SK-N-SH (cell line): ENCODE measurements around the gene MAP3K12. TPM values are rescaled to one million over a fixed set of nuclear protein-coding genes. Genes with fewer than 3 reads are reported as not detected.

Experiments
- CTCF ChIA-PET: fragments of 300-600, 350-600 bp; formaldehyde crosslinking; extraction: SDS; loops from one replicate; lab custom pipeline; 2021; lab: Yijun Ruan, JAX
- POLR2A ChIA-PET: fragments of 350-600 bp; sonication (Branson Sonifier 250); formaldehyde crosslinking; extraction: SDS; loops from one replicate; lab custom pipeline; 2020; ENCODE audit warnings: antibody characterized with exemption, inconsistent platforms; lab: Yijun Ruan, JAX
- DNase-seq: peaks from one replicate; pipeline ENCODE4 v3.0.0; 2012
- H2AFZ ChIP-seq: fragments of 200-600 bp; sonication (generic); 2 replicates; pipeline ENCODE4 v1.8.1; 2016; ENCODE audit warnings: antibody characterized with exemption, mild to moderate bottlenecking, low read depth
- H3F3A ChIP-seq: fragments of 200-600 bp; sonication (generic); replicated peaks from 2 replicates; pipeline ENCODE3; 2016; ENCODE audit warnings: antibody characterized with exemption, mild to moderate bottlenecking; ENCODE audit not compliant: insufficient read depth
- H3K27ac ChIP-seq, 2 experiments: fragments of 200-500 bp in 1 of 2; fragments of 200-600 bp in 1 of 2; sonication (Bioruptor generic) in 1 of 2; sonication (generic), shearing (Covaris generic) in 1 of 2; 2 replicates each; pipeline versions ENCODE4 v1.5.1 to v1.6.1; 2014 to 2016; ENCODE audit warnings: low read depth in 2 of 2, inconsistent platforms in 1 of 2, low read length in 1 of 2, mild to moderate bottlenecking in 1 of 2, mixed read lengths in 1 of 2
- H3K27me3 ChIP-seq: fragments of 200-600 bp; sonication (generic), shearing (Covaris generic); 2 replicates; pipeline ENCODE4 v1.6.1; 2016; ENCODE audit warnings: mixed run types; ENCODE audit not compliant: insufficient read depth
- H3K36me3 ChIP-seq, 2 experiments: fragments of 200-500 bp in 1 of 2; fragments of 200-600 bp in 1 of 2; sonication (Bioruptor generic) in 1 of 2; sonication (generic) in 1 of 2; replicated peaks in 1 of 2; 2 replicates each; pipeline versions ENCODE3 to v1.5.1; 2014 to 2016; ENCODE audit warnings: low read length in 1 of 2, mild to moderate bottlenecking in 1 of 2; ENCODE audit not compliant: insufficient read depth in 2 of 2, control insufficient read depth in 1 of 2
- H3K4me1 ChIP-seq, 2 experiments: fragments of 200-500 bp in 1 of 2; fragments of 200-600 bp in 1 of 2; sonication (Bioruptor generic) in 1 of 2; sonication (generic), shearing (Covaris generic) in 1 of 2; 2 replicates each; pipeline versions ENCODE4 v1.5.1 to v1.6.1; 2014 to 2016; ENCODE audit warnings: low read depth in 1 of 2, low read length in 1 of 2, mixed run types in 1 of 2; ENCODE audit not compliant: insufficient read depth in 2 of 2, control insufficient read depth in 1 of 2
- H3K4me2 ChIP-seq: fragments of 200-600 bp; sonication (generic), shearing (Covaris generic); 2 replicates; pipeline ENCODE4 v1.6.1; 2017; ENCODE audit warnings: mixed run types
- H3K4me3 ChIP-seq, 2 experiments: fragments of 200-500 bp in 1 of 2; fragments of 200-600 bp in 1 of 2; sonication (Bioruptor generic) in 1 of 2; sonication (generic), shearing (Covaris generic) in 1 of 2; 2 replicates each; pipeline versions ENCODE4 v1.5.1 to v1.8.1; 2014 to 2016; ENCODE audit warnings: low read depth in 2 of 2, inconsistent platforms in 1 of 2, low read length in 1 of 2, mild to moderate bottlenecking in 1 of 2, mixed read lengths in 1 of 2, moderate library complexity in 1 of 2
- H3K79me2 ChIP-seq: fragments of 200-600 bp; sonication (generic); 2 replicates; pipeline ENCODE4 v1.8.1; 2017; ENCODE audit warnings: mild to moderate bottlenecking; ENCODE audit not compliant: insufficient read depth
- H3K9ac ChIP-seq: fragments of 200-600 bp; sonication (generic); 2 replicates; pipeline ENCODE4 v1.6.1; 2017; ENCODE audit warnings: mixed run types
- H3K9me2 ChIP-seq: fragments of 200-600 bp; sonication (generic); 2 replicates; pipeline ENCODE4 v1.6.1; 2017; ENCODE audit warnings: mixed run types
- H3K9me3 ChIP-seq: fragments of 200-600 bp; sonication (generic); 2 replicates; pipeline ENCODE4 v1.6.1; 2017; ENCODE audit warnings: mixed run types, mild to moderate bottlenecking, moderate library complexity
- H4K20me1 ChIP-seq: fragments of 200-600 bp; sonication (generic); 2 replicates; pipeline ENCODE4 v1.6.1; 2017; ENCODE audit warnings: mild to moderate bottlenecking, mixed run types; ENCODE audit not compliant: insufficient read depth
- CTCF ChIP-seq: fragments of 200-600 bp; sonication (generic); IDR thresholded peaks from 2 replicates; pipeline ENCODE4 v1.6.1; 2017; ENCODE audit warnings: antibody characterized with exemption, mild to moderate bottlenecking, moderate library complexity
- ELF1 ChIP-seq: IDR thresholded peaks from 2 replicates; pipeline ENCODE4 v1.4.0; 2012
- EP300 ChIP-seq, 2 experiments: IDR thresholded peaks; 2 replicates each; pipeline versions ENCODE4 v1.4.0 to v1.6.1; 2012; ENCODE audit warnings: borderline replicate concordance in 1 of 2, low read depth in 1 of 2, low read length in 1 of 2
- FOXJ3 ChIP-seq: sonication (generic); formaldehyde crosslinking; IDR thresholded peaks from 2 replicates; pipeline ENCODE4 v1.5.1; 2020; ENCODE audit warnings: mild to moderate bottlenecking, missing genetic modification reagents
- GABPA ChIP-seq: IDR thresholded peaks from 2 replicates; pipeline ENCODE4 v1.4.0; 2012; ENCODE audit warnings: low read depth, mild to moderate bottlenecking
- GATA2 ChIP-seq: sonication (generic); formaldehyde crosslinking; IDR thresholded peaks from 2 replicates; pipeline ENCODE4 v1.5.0; 2020; ENCODE audit warnings: mild to moderate bottlenecking, missing genetic modification reagents
- IRF3 ChIP-seq: fragments of 150-350 bp; IDR thresholded peaks from 2 replicates; pipeline ENCODE4 v1.6.1; 2016; ENCODE audit warnings: mild to moderate bottlenecking, low read depth, low read length
- MEF2A ChIP-seq: IDR thresholded peaks from 2 replicates; pipeline ENCODE4 v1.4.0; 2012; ENCODE audit warnings: low read depth, borderline replicate concordance
- REST ChIP-seq: IDR thresholded peaks from 2 replicates; pipeline ENCODE4 v1.6.1; 2012; ENCODE audit warnings: mild to moderate bottlenecking, low read depth, low read length, moderate library complexity
- RXRA ChIP-seq: IDR thresholded peaks from 2 replicates; pipeline ENCODE4 v1.4.0; 2012; ENCODE audit warnings: low read depth, mild to moderate bottlenecking, borderline replicate concordance
- TCF12 ChIP-seq: IDR thresholded peaks from 2 replicates; pipeline ENCODE4 v1.4.0; 2012
- YY1 ChIP-seq: IDR thresholded peaks from 2 replicates; pipeline ENCODE4 v1.4.0; 2012; ENCODE audit warnings: low read depth, mild to moderate bottlenecking
- WGBS: methylation state at CpG from one replicate; pipeline ENCODE4 v1.1.6; 2017; ENCODE audit warnings: low lambda C conversion rate; 5-methylcytosine and 5-hydroxymethylcytosine counted together
- polyA plus RNA-seq, 3 experiments: library from polyadenylated mRNA; depleted of rRNA; stranded (reverse); fragments of >200 nt; gene quantifications; 2 replicates each; pipeline ENCODE4 v1.2.3, GENCODE V29; 2012

The MAP3K12 gene
- polyA plus RNA-seq, 1 of the 3 experiments (the other 2 are of a cell fraction) = 57.6 TPM

GRCh38 chr12:53539526-53539925, 40.3 kb upstream of the MAP3K12 start:
- H3K9me3 ChIP-seq = no peaks in the 10 kb centered on the region
- no peak for TF ChIP-seq CTCF
- TF ChIP-seq IRF3 = no peak
- no peak for TF ChIP-seq MEF2A
- no peak for TF ChIP-seq GABPA
- no peak for TF ChIP-seq REST
- no peak for TF ChIP-seq RXRA
- TF ChIP-seq EP300 (IDR thresholded peaks at IDR 0.05; ENCODE audit: borderline replicate concordance in 1 of 2, low read depth in 1 of 2, low read length in 1 of 2) = no peak
- TF ChIP-seq GATA2 = no peak
- TF ChIP-seq FOXJ3 (CRISPR knock-in tag) = no peak
- TF ChIP-seq ELF1 = no peak
- no peak for TF ChIP-seq YY1
- no peak for TF ChIP-seq TCF12
- H3K4me1 ChIP-seq = 0 out of 4 replicates have a peak, but pooled peaks cover 0 to 4% of the 10 kb centered on the region in 2 experiments
- no peak overlapping the region for H3K27ac ChIP-seq
- H2AFZ ChIP-seq = no peak overlapping the region
- H3K4me3 ChIP-seq = no peak overlapping the region
- no peaks in the 10 kb centered on the region for H4K20me1 ChIP-seq
- peaks cover 16 to 60% of the 10 kb centered on the region in 2 experiments for H3K36me3 ChIP-seq
- no peak for DNase-seq
- CTCF ChIA-PET = interaction anchor here (0.8 to 2.0 kb wide), 3 partner anchors 17 to 204 kb away, joined by 4 to 14 read pairs (median 8); partner anchors contain the start of gene ATP5MC2
- H3F3A ChIP-seq = peaks cover 5% of the 10 kb centered on the region
- no peaks in the 10 kb centered on the region for H3K27me3 ChIP-seq
- POLR2A ChIA-PET = interaction anchor here (1.2 kb wide), 1 partner anchor 39 kb away, joined by 4 read pairs; the partner anchor contains the start of gene TARBP2
- no peaks in the 10 kb centered on the region for H3K79me2 ChIP-seq
- H3K9me2 ChIP-seq = no peaks in the 10 kb centered on the region
- no peak overlapping the region for H3K4me2 ChIP-seq
- 98% methylated on average over 3 of the region's 3 CpGs for WGBS
- H3K9ac ChIP-seq = no peak overlapping the region
